Ovary (tissue), 3 donors: ENCODE measurements around the gene ATG2B.

Experiments
- CTCF ChIP-seq, 3 donors: fragments of 450-650 bp in 2 of 3; fragments of 200-600 bp in 1 of 3; IDR thresholded peaks; one replicate each; pipeline versions ENCODE4 v1.5.1 to v1.8.0; 2016 to 2022; ENCODE audit warnings: antibody characterized with exemption in 3 of 3, mild to moderate bottlenecking in 1 of 3
- EP300 ChIP-seq: sonication (generic); formaldehyde crosslinking; IDR thresholded peaks from one replicate; pipeline ENCODE4 v1.6.1; 2017; ENCODE audit warnings: antibody characterized with exemption
- POLR2A ChIP-seq: fragments of 450-650 bp; IDR thresholded peaks from one replicate; pipeline ENCODE4 v1.6.1; 2017; ENCODE audit warnings: antibody characterized with exemption, mild to moderate bottlenecking, moderate library complexity
- donor health status: DM: no; HTN: no; CAD: no.

DNA sequence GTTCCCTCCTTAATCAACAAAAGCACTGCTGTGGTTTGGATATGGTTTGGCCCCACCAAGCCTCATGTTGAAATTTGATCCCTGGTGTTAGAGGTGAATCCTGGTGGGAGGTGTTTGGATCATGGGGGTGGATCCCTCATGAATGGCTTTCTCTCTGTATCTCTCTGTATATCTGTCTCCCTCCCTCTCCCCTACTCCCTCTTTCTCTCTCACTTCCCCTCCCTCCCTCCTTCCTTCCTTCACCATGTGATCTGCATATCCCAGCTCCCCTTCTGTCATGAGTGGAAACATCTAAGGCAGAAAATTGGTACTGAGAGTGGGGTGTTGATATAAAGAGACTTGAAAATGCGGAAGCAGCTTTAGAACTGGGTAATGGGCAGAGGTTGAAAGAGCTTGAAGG lies 5.4 kb upstream of the ATG2B start:
- TF ChIP-seq EP300 (no peak), CTCF (IDR thresholded peaks at IDR 0.05) (no peak), POLR2A (no peak)
